ENCODE results near the gene SLC25A26.

The SLC25A26 gene

GRCh38 chr3:66380200-66380932 lies 159.6 kb downstream of the SLC25A26 start:
- DNase-seq: no peak

GRCh38 chr3:66381626-66382025 lies 160.8 kb downstream of the SLC25A26 start:
- peak; percentile 71 for DNase-seq

GRCh38 chr3:66382142-66382541 lies 161.3 kb downstream of the SLC25A26 start:
- DNase-seq: no peak

GRCh38 chr3:66383023-66383422 lies 162.2 kb downstream of the SLC25A26 start:
- DNase-seq: no peak

- no peak for DNase-seq
Measured at GRCh38 chr3:66383998-66384745, 163.4 kb downstream of the SLC25A26 start.

GRCh38 chr3:66385066-66385465 lies 164.3 kb downstream of the SLC25A26 start:
- DNase-seq: peak; percentile 19

GRCh38 chr3:66386011-66386924 lies 165.5 kb downstream of the SLC25A26 start:
- DNase-seq: peak; percentile 18

GRCh38 chr3:66386925-66387650 lies 166.3 kb downstream of the SLC25A26 start:
- peak; percentile 41 for DNase-seq

GRCh38 chr3:66390013-66390412 lies 169.2 kb downstream of the SLC25A26 start:
- no peak for DNase-seq

- peak; percentile 26 for DNase-seq
Measured at GRCh38 chr3:66392512-66392911, 171.7 kb downstream of the SLC25A26 start.

- no peak for DNase-seq
Measured at GRCh38 chr3:66392966-66393332, 172.1 kb downstream of the SLC25A26 start.

- no peak for DNase-seq
Measured at GRCh38 chr3:66393333-66394005, 172.7 kb downstream of the SLC25A26 start.

GRCh38 chr3:66394019-66394752 lies 173.4 kb downstream of the SLC25A26 start:
- DNase-seq: no peak

GRCh38 chr3:66394753-66395249 lies 174.0 kb downstream of the SLC25A26 start:
- no peak for DNase-seq

- DNase-seq: no peak
Measured at GRCh38 chr3:66395635-66396034, 174.8 kb downstream of the SLC25A26 start.

- DNase-seq: no peak
Measured at GRCh38 chr3:66396161-66396760, 175.5 kb downstream of the SLC25A26 start.

GRCh38 chr3:66396888-66397287 lies 176.1 kb downstream of the SLC25A26 start:
- peak; percentile 30 for DNase-seq

- peak; percentile 39 for DNase-seq
Measured at GRCh38 chr3:66397745-66398144, 176.9 kb downstream of the SLC25A26 start.

- DNase-seq: peak; percentile 46
Measured at GRCh38 chr3:66398228-66399025, 177.6 kb downstream of the SLC25A26 start.
